Glutamatergic neuron (in vitro differentiated cells): ENCODE results near the gene PRR20A. TPM values are rescaled to one million over a fixed set of nuclear protein-coding genes. Genes with fewer than 3 reads are reported as not detected.
"Not testable (repeated sequence)": the region's sequence is repeated elsewhere in the genome, so short reads cannot be mapped to it uniquely, and the experiment has no call there.

Experiments
- DNase-seq: peaks from one replicate; pipeline ENCODE4 v3.0.0; 2022
- H3K27ac Mint-ChIP-seq: one replicate; pipeline ENCODE4 v1.8.0; 2020; ENCODE audit warnings: mild to moderate bottlenecking, mixed read lengths, inconsistent platforms; ENCODE audit not compliant: unreplicated experiment
- H3K27me3 Mint-ChIP-seq: one replicate; pipeline ENCODE4 v1.8.0; 2020; ENCODE audit warnings: mild to moderate bottlenecking, moderate library complexity, mixed read lengths, inconsistent platforms; ENCODE audit not compliant: unreplicated experiment
- H3K36me3 Mint-ChIP-seq: one replicate; pipeline ENCODE4 v1.8.0; 2020; ENCODE audit warnings: mild to moderate bottlenecking, mixed read lengths, inconsistent platforms; ENCODE audit not compliant: unreplicated experiment
- H3K4me1 Mint-ChIP-seq: one replicate; pipeline ENCODE4 v1.8.0; 2020; ENCODE audit warnings: mild to moderate bottlenecking, low read depth, mixed read lengths, inconsistent platforms; ENCODE audit not compliant: unreplicated experiment
- H3K4me3 Mint-ChIP-seq: one replicate; pipeline ENCODE4 v1.8.0; 2020; ENCODE audit warnings: mild to moderate bottlenecking, mixed read lengths, inconsistent platforms; ENCODE audit not compliant: unreplicated experiment
- H3K9me3 Mint-ChIP-seq: one replicate; pipeline ENCODE4 v1.8.0; 2020; ENCODE audit warnings: mild to moderate bottlenecking, moderate library complexity, mixed read lengths, inconsistent platforms; ENCODE audit not compliant: unreplicated experiment
- total RNA-seq: library from RNA; stranded (reverse); fragmentation: NEBNext Ultra II Directional; extraction: Animal tissue kit (Norgen Biotek cat#: 25700); gene quantifications from one replicate; pipeline ENCODE4 v1.2.1, GENCODE V29; 2021; ENCODE audit not compliant: unreplicated experiment
- TF ChIP-seq, protein P1 (sequence below): fragments of 200-600 bp; sonication (generic); IDR thresholded peaks from one replicate; pipeline ENCODE4 v1.5.0; 2021; ENCODE audit not compliant: partially characterized antibody, unreplicated experiment

Gene PRR20A
- total RNA-seq, 1 donor from 2014 or later: not detected

DNA sequence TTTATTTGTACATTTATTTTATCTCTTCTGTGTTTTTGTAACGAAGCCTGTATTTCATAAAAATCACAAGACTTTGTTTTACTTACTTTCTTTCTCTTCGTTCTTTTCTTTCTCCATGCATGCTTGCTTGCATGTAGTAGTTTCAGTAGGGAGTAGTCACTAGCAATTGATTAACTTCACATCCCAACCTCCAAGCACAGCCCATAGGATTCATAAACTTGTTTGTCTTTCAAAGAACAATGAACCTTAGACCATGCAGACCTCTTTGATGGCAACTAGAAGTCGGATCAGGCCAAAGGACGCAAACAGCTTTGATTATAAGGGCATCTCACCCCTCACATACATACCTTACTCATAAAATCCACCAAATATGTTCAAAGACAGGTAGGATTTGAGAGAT lies 3.1 kb upstream of the PRR20A start:
- Mint-ChIP-seq H3K36me3 (no peaks in the 10 kb centered on the region), H3K27ac (no peak overlapping the region), H3K4me3 (no peak overlapping the region), H3K27me3 (no peaks in the 10 kb centered on the region), H3K4me1 (no peaks in the 10 kb centered on the region), H3K9me3 (no peaks in the 10 kb centered on the region)
- TF ChIP-seq, protein P1, sequence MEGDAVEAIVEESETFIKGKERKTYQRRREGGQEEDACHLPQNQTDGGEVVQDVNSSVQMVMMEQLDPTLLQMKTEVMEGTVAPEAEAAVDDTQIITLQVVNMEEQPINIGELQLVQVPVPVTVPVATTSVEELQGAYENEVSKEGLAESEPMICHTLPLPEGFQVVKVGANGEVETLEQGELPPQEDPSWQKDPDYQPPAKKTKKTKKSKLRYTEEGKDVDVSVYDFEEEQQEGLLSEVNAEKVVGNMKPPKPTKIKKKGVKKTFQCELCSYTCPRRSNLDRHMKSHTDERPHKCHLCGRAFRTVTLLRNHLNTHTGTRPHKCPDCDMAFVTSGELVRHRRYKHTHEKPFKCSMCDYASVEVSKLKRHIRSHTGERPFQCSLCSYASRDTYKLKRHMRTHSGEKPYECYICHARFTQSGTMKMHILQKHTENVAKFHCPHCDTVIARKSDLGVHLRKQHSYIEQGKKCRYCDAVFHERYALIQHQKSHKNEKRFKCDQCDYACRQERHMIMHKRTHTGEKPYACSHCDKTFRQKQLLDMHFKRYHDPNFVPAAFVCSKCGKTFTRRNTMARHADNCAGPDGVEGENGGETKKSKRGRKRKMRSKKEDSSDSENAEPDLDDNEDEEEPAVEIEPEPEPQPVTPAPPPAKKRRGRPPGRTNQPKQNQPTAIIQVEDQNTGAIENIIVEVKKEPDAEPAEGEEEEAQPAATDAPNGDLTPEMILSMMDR: no peak
- no peak for DNase-seq

DNA sequence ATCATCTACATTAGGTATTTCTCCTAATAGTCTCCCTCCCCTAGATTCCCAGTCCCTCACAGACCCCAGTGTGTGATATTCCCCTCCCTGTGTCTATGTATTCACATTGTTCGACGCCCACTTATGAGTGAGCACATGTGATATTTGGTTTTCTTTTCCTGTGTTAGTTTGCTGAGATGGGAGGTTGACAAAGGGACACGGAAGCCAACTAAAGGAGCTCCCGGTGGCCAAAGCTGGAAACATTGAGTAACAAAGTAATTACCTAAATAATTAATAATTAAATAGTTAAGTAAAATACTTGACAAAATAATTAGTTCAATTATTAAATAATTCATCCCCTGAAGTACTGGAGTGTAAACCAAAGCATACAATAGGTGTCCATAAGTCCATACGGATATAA lies 1.7 kb upstream of the PRR20A start:
- no peaks in the 10 kb centered on the region for H3K36me3 Mint-ChIP-seq
- H3K27me3 Mint-ChIP-seq: no peaks in the 10 kb centered on the region
- no peaks in the 10 kb centered on the region for H3K4me1 Mint-ChIP-seq
- H3K27ac Mint-ChIP-seq: no peak overlapping the region
- no peaks in the 10 kb centered on the region for H3K9me3 Mint-ChIP-seq
- no peak overlapping the region for H3K4me3 Mint-ChIP-seq
- DNase-seq: no peak
- TF ChIP-seq, protein P1: no peak

- DNase-seq, H3K4me3 Mint-ChIP-seq, H3K9me3 Mint-ChIP-seq, H3K27me3 Mint-ChIP-seq, H3K4me1 Mint-ChIP-seq, H3K27ac Mint-ChIP-seq, H3K36me3 Mint-ChIP-seq: not testable (repeated sequence)
Measured at GRCh38 chr13:57139781-57140180, 937 bp upstream of the PRR20A start.

GRCh38 chr13:57147188-57147587 lies 6.5 kb downstream of the PRR20A start, which contains the start of gene PRR20B:
Gene PRR20B (plus strand): TSS chr13:57147488. CDS start chr13:57147875, 387 bp downstream.
- not testable (repeated sequence) for DNase-seq, H3K27me3 Mint-ChIP-seq, H3K27ac Mint-ChIP-seq, H3K36me3 Mint-ChIP-seq, H3K9me3 Mint-ChIP-seq, H3K4me3 Mint-ChIP-seq, H3K4me1 Mint-ChIP-seq

- not testable (repeated sequence) for DNase-seq, H3K36me3 Mint-ChIP-seq, H3K4me1 Mint-ChIP-seq, H3K9me3 Mint-ChIP-seq, H3K27ac Mint-ChIP-seq, H3K27me3 Mint-ChIP-seq, H3K4me3 Mint-ChIP-seq
Measured at GRCh38 chr13:57148106-57148505, 7.4 kb downstream of the PRR20A start.

DNA sequence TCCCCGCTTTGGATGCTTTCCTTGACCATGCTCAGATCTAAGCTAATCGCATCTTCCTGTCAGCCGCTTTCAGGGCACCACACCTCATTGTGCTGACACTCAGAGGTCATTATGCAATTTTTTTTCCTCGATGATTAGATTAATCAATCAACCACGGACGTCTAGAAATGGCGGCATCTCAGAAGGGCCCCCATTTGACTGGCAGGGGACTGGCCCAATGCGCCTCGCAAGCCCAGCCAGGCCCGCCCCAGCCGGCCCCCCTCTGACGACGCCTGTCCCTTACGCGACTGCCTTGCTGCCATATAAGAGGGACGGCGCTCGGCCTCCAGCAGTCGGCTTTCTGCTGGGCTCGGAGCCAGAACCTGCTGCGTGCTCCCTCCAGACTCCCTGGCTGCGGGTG lies 13.0 kb downstream of the PRR20A start, which contains the start of gene PRR20C:
Gene PRR20C (plus strand): TSS at position 301 of the 400 bp plus-strand sequence. CDS start 387 bp downstream, outside the sequence.
- not testable (repeated sequence) for H3K4me3 Mint-ChIP-seq, DNase-seq, H3K27ac Mint-ChIP-seq, H3K27me3 Mint-ChIP-seq, H3K36me3 Mint-ChIP-seq, H3K4me1 Mint-ChIP-seq, H3K9me3 Mint-ChIP-seq

DNA sequence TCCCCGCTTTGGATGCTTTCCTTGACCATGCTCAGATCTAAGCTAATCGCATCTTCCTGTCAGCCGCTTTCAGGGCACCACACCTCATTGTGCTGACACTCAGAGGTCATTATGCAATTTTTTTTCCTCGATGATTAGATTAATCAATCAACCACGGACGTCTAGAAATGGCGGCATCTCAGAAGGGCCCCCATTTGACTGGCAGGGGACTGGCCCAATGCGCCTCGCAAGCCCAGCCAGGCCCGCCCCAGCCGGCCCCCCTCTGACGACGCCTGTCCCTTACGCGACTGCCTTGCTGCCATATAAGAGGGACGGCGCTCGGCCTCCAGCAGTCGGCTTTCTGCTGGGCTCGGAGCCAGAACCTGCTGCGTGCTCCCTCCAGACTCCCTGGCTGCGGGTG lies 19.6 kb downstream of the PRR20A start, which contains the start of gene PRR20D:
Gene PRR20D (plus strand): TSS at position 301 of the 400 bp plus-strand sequence. CDS start 387 bp downstream, outside the sequence.
- not testable (repeated sequence) for H3K9me3 Mint-ChIP-seq, H3K27ac Mint-ChIP-seq, H3K36me3 Mint-ChIP-seq, H3K4me1 Mint-ChIP-seq, H3K27me3 Mint-ChIP-seq, H3K4me3 Mint-ChIP-seq, DNase-seq

DNA sequence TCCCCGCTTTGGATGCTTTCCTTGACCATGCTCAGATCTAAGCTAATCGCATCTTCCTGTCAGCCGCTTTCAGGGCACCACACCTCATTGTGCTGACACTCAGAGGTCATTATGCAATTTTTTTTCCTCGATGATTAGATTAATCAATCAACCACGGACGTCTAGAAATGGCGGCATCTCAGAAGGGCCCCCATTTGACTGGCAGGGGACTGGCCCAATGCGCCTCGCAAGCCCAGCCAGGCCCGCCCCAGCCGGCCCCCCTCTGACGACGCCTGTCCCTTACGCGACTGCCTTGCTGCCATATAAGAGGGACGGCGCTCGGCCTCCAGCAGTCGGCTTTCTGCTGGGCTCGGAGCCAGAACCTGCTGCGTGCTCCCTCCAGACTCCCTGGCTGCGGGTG lies 26.2 kb downstream of the PRR20A start, which contains the start of gene PRR20E:
Gene PRR20E (plus strand): TSS at position 301 of the 400 bp plus-strand sequence. CDS start 387 bp downstream, outside the sequence.
- not testable (repeated sequence) for H3K9me3 Mint-ChIP-seq, DNase-seq, H3K4me3 Mint-ChIP-seq, H3K36me3 Mint-ChIP-seq, H3K4me1 Mint-ChIP-seq, H3K27ac Mint-ChIP-seq, H3K27me3 Mint-ChIP-seq
